Mononuclear cell (primary cell): Measurements from ENCODE around the gene SYCE1. TPM values are rescaled to one million over a fixed set of nuclear protein-coding genes. Genes with fewer than 3 reads are reported as not detected.
"Not testable (repeated sequence)": the region's sequence is repeated elsewhere in the genome, so short reads cannot be mapped to it uniquely, and the experiment has no call there.

Experiments
- H3K27me3 ChIP-seq: 2 replicates; pipeline ENCODE4 v1.6.0; 2011; ENCODE audit warnings: low read length, control low read depth; ENCODE audit not compliant: insufficient read depth
- H3K4me1 ChIP-seq: 2 replicates; pipeline ENCODE4 v1.5.1; 2011; ENCODE audit warnings: mild to moderate bottlenecking, low read length, control low read depth; ENCODE audit not compliant: insufficient read depth
- H3K4me3 ChIP-seq: 2 replicates; pipeline ENCODE4 v1.5.1; 2011; ENCODE audit warnings: mild to moderate bottlenecking, low read length, moderate library complexity
- H3K9me3 ChIP-seq: 2 replicates; pipeline ENCODE4 v1.5.1; 2011; ENCODE audit warnings: low read depth, mild to moderate bottlenecking, control low read depth, low read length
- total RNA-seq: library from RNA; depleted of rRNA; stranded (reverse); fragments of >200 nt; gene quantifications from one replicate; pipeline ENCODE4 v1.2.3, GENCODE V29; 2012

Gene SYCE1
- total RNA-seq, 1 donor = not detected

- not testable (repeated sequence) for H3K4me3 ChIP-seq, H3K27me3 ChIP-seq, H3K9me3 ChIP-seq, H3K4me1 ChIP-seq
Measured at GRCh38 chr10:133568831-133569527, 3.6 kb upstream of the SYCE1 start.

- H3K9me3 ChIP-seq = no peaks in the 10 kb centered on the region
Measured at GRCh38 chr10:133568287-133568614, 2.9 kb upstream of the SYCE1 start.

DNA sequence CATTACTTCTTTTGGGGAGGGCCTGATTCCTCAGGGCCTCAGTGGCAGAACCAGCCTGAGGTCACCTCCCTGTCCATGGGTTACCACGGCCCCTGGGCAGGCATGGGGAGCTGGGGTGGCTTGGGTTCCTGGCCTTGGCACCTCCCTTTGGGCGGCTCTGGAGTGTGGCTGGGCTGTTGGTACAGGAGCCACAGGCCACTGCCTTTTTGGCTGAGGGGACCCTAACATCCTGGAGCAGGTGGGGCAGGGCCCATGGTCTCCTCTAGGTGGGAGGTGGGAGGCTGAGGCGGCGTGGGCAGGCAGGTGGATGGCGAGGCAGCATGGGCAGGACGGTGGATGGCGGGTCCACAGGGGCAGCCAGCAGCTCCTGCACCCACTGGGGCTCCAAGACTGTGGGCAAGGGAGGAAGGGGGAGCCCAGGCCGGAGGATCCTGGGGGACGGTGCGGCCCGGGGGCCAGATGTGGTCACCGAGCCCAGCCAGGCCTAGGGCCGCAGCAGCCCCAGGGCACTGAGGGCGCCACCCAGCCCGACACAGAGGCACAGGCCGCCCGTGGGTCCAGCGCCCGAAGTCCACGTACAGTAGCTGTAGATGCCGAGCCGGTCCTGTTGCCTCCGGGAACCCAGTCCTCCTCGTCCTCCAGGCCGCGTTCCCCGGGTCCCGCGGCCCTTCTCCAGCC is 2.4 kb upstream of the SYCE1 start:
- no peak overlapping the region for H3K4me3 ChIP-seq
- no peaks in the 10 kb centered on the region for H3K27me3 ChIP-seq
- no peaks in the 10 kb centered on the region for H3K4me1 ChIP-seq
- no peaks in the 10 kb centered on the region for H3K9me3 ChIP-seq

More at GRCh38 chr10:133568287-133568614, 2.9 kb upstream of the SYCE1 start:
- no peak overlapping the region for H3K4me3 ChIP-seq
- no peaks in the 10 kb centered on the region for H3K27me3 ChIP-seq
- no peaks in the 10 kb centered on the region for H3K4me1 ChIP-seq

- no peak overlapping the region for H3K4me3 ChIP-seq
- no peaks in the 10 kb centered on the region for H3K27me3 ChIP-seq
- no peaks in the 10 kb centered on the region for H3K9me3 ChIP-seq
- H3K4me1 ChIP-seq = no peaks in the 10 kb centered on the region
Measured at GRCh38 chr10:133567119-133567518, 1.7 kb upstream of the SYCE1 start.

- H3K27me3 ChIP-seq = no peaks in the 10 kb centered on the region
- H3K4me1 ChIP-seq = no peaks in the 10 kb centered on the region
- H3K9me3 ChIP-seq = no peaks in the 10 kb centered on the region
- no peak overlapping the region for H3K4me3 ChIP-seq
Measured at GRCh38 chr10:133564816-133565215, 567 bp downstream of the SYCE1 start.

GRCh38 chr10:133559216-133559615 is 6.2 kb downstream of the SYCE1 start:
- Histone ChIP-seq H3K9me3 (no peaks in the 10 kb centered on the region), H3K4me3 (no peak overlapping the region), H3K27me3 (no peaks in the 10 kb centered on the region), H3K4me1 (no peaks in the 10 kb centered on the region)

GRCh38 chr10:133557381-133557780 is 8.0 kb downstream of the SYCE1 start:
- Histone ChIP-seq H3K4me3 (no peak overlapping the region), H3K4me1 (no peaks in the 10 kb centered on the region), H3K27me3 (no peaks in the 10 kb centered on the region), H3K9me3 (no peaks in the 10 kb centered on the region)

GRCh38 chr10:133555521-133555920 is 9.9 kb downstream of the SYCE1 start:
- Histone ChIP-seq H3K4me3 (no peak overlapping the region), H3K9me3 (no peaks in the 10 kb centered on the region), H3K4me1 (no peaks in the 10 kb centered on the region), H3K27me3 (no peaks in the 10 kb centered on the region)

GRCh38 chr10:133554600-133554999 is 10.8 kb downstream of the SYCE1 start:
- H3K9me3 ChIP-seq = no peaks in the 10 kb centered on the region
- no peaks in the 10 kb centered on the region for H3K27me3 ChIP-seq
- no peak overlapping the region for H3K4me3 ChIP-seq
- no peaks in the 10 kb centered on the region for H3K4me1 ChIP-seq

DNA sequence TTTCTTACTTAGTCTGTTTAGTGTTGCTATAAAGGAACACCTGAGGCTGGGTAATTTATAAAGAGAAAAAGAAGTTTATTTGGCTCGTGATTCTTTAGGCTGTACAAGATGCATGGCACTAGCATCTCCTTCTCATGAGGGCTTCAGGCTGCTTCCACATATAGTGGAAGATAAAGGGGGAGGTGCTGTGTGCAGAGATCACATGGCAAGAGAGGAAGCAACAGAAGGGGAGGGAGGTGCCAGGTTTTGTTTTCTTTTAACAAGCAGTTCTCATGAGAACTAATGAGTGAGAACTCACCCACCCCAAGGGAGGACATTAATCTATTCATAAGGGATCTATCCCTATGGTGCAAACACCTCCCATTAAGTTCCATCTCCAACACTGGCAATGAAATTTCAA is 20.9 kb downstream of the SYCE1 start:
- Histone ChIP-seq H3K4me1 (no peaks in the 10 kb centered on the region), H3K9me3 (peaks cover 4% of the 10 kb centered on the region), H3K27me3 (no peaks in the 10 kb centered on the region), H3K4me3 (no peak overlapping the region)

DNA sequence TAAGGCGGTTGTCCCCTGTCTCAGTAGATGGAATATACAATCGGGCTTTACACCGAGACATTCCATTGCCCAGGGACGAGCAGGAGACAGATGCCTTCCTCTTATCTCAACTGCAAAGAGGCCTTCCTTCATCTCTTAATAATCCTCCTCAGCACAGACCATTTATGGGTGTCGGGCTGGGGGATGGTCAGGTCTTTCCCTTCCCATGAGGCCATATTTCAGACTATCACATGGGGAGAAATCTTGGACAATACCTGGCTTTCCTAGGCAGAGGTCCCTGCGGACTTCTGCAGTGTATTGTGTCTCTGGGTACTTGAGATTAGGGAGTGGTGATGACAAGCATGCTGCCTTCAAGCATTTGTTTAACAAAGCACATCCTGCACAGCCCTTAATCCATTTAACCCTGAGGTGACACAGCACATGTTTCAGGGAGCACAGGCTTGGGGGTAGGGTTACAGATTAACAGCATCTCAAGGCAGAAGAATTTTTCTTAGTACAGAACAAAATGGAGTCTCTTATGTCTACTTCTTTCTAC is 23.9 kb downstream of the SYCE1 start:
- H3K9me3 ChIP-seq, H3K27me3 ChIP-seq, H3K4me1 ChIP-seq, H3K4me3 ChIP-seq: not testable (repeated sequence)

DNA sequence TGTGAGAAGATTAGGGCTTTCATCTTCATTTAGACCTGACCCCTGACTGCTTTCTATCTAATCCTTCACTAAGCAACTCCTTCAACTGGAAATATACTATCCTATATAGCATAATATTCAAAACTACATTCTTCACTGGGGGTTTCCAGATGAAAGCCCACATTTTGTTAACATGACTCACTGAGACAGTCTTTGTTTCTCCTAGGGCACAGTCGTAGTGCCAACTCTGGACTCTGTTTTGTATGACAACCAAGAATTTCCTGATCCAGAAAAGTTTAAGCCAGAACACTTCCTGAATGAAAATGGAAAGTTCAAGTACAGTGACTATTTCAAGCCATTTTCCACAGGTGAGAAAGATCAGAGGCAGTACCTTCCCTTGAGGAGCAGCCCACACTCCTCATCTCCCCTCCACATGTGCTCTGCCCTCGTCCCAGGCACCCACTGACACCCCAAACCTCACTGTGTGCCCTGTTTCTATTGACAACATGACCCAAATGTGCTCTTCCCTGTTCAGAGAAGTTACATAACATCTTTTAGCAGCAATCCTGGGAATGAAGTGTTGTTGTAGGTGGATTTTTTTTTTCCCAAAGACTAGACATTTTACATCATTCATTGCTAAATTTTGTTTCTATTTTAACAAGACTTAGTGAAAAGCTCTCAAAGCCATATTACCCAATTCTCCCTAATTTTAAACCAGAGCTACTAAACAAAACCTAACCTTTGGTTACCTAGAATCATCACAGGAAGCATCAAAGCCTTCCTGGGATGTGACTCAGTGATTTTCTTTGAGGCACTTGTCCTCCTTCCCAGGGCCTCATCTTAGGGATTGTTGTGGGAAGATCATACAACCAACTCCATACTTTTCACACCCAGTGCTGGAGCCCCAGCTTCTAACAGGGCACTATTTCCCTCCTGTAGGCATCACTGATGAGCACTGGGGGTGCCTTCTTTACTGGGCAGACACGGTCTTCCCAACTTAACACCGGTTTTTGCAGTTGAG is 27.5 kb downstream of the SYCE1 start:
- H3K27me3 ChIP-seq = no peaks in the 10 kb centered on the region
- no peak overlapping the region for H3K4me3 ChIP-seq
- H3K9me3 ChIP-seq = no peaks in the 10 kb centered on the region
- no peaks in the 10 kb centered on the region for H3K4me1 ChIP-seq

GRCh38 chr10:133536198-133536597 is 29.2 kb downstream of the SYCE1 start:
- H3K4me3 ChIP-seq = no peak overlapping the region
- no peaks in the 10 kb centered on the region for H3K9me3 ChIP-seq
- peaks cover under 1% of the 10 kb centered on the region for H3K27me3 ChIP-seq
- H3K4me1 ChIP-seq = no peaks in the 10 kb centered on the region

GRCh38 chr10:133534417-133534816 is 31.0 kb downstream of the SYCE1 start:
- H3K9me3 ChIP-seq = no peaks in the 10 kb centered on the region
- H3K27me3 ChIP-seq = peaks cover 14% of the 10 kb centered on the region
- peaks cover 9% of the 10 kb centered on the region for H3K4me1 ChIP-seq
- no peak overlapping the region for H3K4me3 ChIP-seq

GRCh38 chr10:133532871-133533270 is 32.5 kb downstream of the SYCE1 start:
- H3K9me3 ChIP-seq = no peaks in the 10 kb centered on the region
- H3K27me3 ChIP-seq = peaks cover 28% of the 10 kb centered on the region
- H3K4me1 ChIP-seq = peaks cover 12% of the 10 kb centered on the region
- no peak overlapping the region for H3K4me3 ChIP-seq
